ENCODE data around the gene TRPV2.
"Not testable (repeated sequence)": the region's sequence is repeated elsewhere in the genome, so short reads cannot be mapped to it uniquely, and the experiment has no call there.

GRCh38 chr17:16395887-16396286 lies 19.5 kb upstream of the TRPV2 start:
- TF ChIP-seq, protein P1, sequence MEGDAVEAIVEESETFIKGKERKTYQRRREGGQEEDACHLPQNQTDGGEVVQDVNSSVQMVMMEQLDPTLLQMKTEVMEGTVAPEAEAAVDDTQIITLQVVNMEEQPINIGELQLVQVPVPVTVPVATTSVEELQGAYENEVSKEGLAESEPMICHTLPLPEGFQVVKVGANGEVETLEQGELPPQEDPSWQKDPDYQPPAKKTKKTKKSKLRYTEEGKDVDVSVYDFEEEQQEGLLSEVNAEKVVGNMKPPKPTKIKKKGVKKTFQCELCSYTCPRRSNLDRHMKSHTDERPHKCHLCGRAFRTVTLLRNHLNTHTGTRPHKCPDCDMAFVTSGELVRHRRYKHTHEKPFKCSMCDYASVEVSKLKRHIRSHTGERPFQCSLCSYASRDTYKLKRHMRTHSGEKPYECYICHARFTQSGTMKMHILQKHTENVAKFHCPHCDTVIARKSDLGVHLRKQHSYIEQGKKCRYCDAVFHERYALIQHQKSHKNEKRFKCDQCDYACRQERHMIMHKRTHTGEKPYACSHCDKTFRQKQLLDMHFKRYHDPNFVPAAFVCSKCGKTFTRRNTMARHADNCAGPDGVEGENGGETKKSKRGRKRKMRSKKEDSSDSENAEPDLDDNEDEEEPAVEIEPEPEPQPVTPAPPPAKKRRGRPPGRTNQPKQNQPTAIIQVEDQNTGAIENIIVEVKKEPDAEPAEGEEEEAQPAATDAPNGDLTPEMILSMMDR (IDR thresholded peaks at IDR 0.05; ENCODE audit: low read depth, low read length, poor library complexity, severe bottlenecking), result not testable (repeated sequence)
- TF ChIP-seq EZH2phosphoT487 (IDR thresholded peaks at IDR 0.05; ENCODE audit: borderline replicate concordance, low read length), result not testable (repeated sequence)
